Measurements from ENCODE around the gene FGFR2.

The FGFR2 gene

GRCh38 chr10:121493521-121493920 lies 104.7 kb downstream of the FGFR2 start:
- DNase-seq (ENCODE audit: low spot score) = no peak

GRCh38 chr10:121490871-121491519 lies 107.2 kb downstream of the FGFR2 start:
- DNase-seq (ENCODE audit: low spot score) = no peak

- no peak for DNase-seq (ENCODE audit: low spot score)
Observed at GRCh38 chr10:121485436-121486139, 112.7 kb downstream of the FGFR2 start.

- no peak for DNase-seq (ENCODE audit: low spot score)
Observed at GRCh38 chr10:121484816-121485215, 113.4 kb downstream of the FGFR2 start.

GRCh38 chr10:121484401-121484800 lies 113.8 kb downstream of the FGFR2 start:
- no peak for DNase-seq (ENCODE audit: low spot score)

- DNase-seq (ENCODE audit: low spot score) = no peak
Observed at GRCh38 chr10:121481180-121481579, 117.1 kb downstream of the FGFR2 start.

- DNase-seq (ENCODE audit: low spot score) = no peak
Observed at GRCh38 chr10:121478556-121478955, 119.7 kb downstream of the FGFR2 start.

GRCh38 chr10:121469797-121470606 lies 128.2 kb downstream of the FGFR2 start:
- no peak for DNase-seq (ENCODE audit: low spot score)

GRCh38 chr10:121468726-121469125 lies 129.5 kb downstream of the FGFR2 start:
- DNase-seq (ENCODE audit: low spot score) = no peak

- DNase-seq (ENCODE audit: low spot score) = no peak
Observed at GRCh38 chr10:121466424-121466823, 131.8 kb downstream of the FGFR2 start.

GRCh38 chr10:121465215-121465614 lies 133.0 kb downstream of the FGFR2 start:
- DNase-seq (ENCODE audit: low spot score) = no peak

- no peak for DNase-seq (ENCODE audit: low spot score)
Observed at GRCh38 chr10:121464517-121464916, 133.7 kb downstream of the FGFR2 start.

- no peak for DNase-seq (ENCODE audit: low spot score)
Observed at GRCh38 chr10:121462955-121463354, 135.3 kb downstream of the FGFR2 start.

GRCh38 chr10:121462281-121462680 lies 136.0 kb downstream of the FGFR2 start:
- no peak for DNase-seq (ENCODE audit: low spot score)

GRCh38 chr10:121461307-121461706 lies 136.9 kb downstream of the FGFR2 start:
- no peak for DNase-seq (ENCODE audit: low spot score)

GRCh38 chr10:121460733-121461132 lies 137.5 kb downstream of the FGFR2 start:
- no peak for DNase-seq (ENCODE audit: low spot score)

- no peak for DNase-seq (ENCODE audit: low spot score)
Observed at GRCh38 chr10:121459622-121460453, 138.4 kb downstream of the FGFR2 start.

GRCh38 chr10:121459279-121459621 lies 139.0 kb downstream of the FGFR2 start:
- no peak for DNase-seq (ENCODE audit: low spot score)

- DNase-seq (ENCODE audit: low spot score) = no peak
Observed at GRCh38 chr10:121457729-121458128, 140.5 kb downstream of the FGFR2 start.

GRCh38 chr10:121455377-121455776 lies 142.9 kb downstream of the FGFR2 start:
- DNase-seq (ENCODE audit: low spot score) = no peak

- DNase-seq (ENCODE audit: low spot score) = no peak
Observed at GRCh38 chr10:121454781-121455180, 143.5 kb downstream of the FGFR2 start.

GRCh38 chr10:121453160-121453559 lies 145.1 kb downstream of the FGFR2 start:
- DNase-seq (ENCODE audit: low spot score) = no peak
